B cell (primary cell): ENCODE data around the gene PPP1R26. TPM values are rescaled to one million over a fixed set of nuclear protein-coding genes. Genes with fewer than 3 reads are reported as not detected.

Experiments used
- ATAC-seq: fragments of 200-7000 bp; cut with Tn5 transposase; one replicate; pipeline ENCODE4 v1.10.0; 2021; ENCODE audit warnings: low read depth, mild to moderate bottlenecking, moderate number of reproducible peaks, moderate library complexity
- CTCF ChIA-PET: fragments of 350-600 bp; sonication (Branson Sonifier 250); formaldehyde crosslinking; loops from one replicate; lab custom pipeline; 2021; ENCODE audit warnings: antibody characterized with exemption, inconsistent platforms; lab: Charles Lee
- POLR2A ChIA-PET: fragments of 350-600 bp; sonication (Branson Sonifier 250); formaldehyde crosslinking; loops from one replicate; lab custom pipeline; 2021; ENCODE audit warnings: antibody characterized with exemption; lab: Charles Lee
- DNase-seq: peaks from one replicate; pipeline ENCODE4 v3.0.0; 2013
- H2AFZ ChIP-seq: 2 replicates; pipeline ENCODE4 v1.6.1; 2012; ENCODE audit warnings: mild to moderate bottlenecking, low read depth, low read length; ENCODE audit not compliant: insufficient read depth, poor library complexity, severe bottlenecking
- H3K27ac ChIP-seq, 2 donors: 1 replicate in 1 of 2; 2 replicates in 1 of 2; pipeline ENCODE4 v1.5.1; 2012 to 2013; ENCODE audit warnings: low read length in 2 of 2, mild to moderate bottlenecking in 2 of 2, moderate library complexity in 1 of 2
- H3K27me3 ChIP-seq, 4 experiments: fragments of 200-600 bp in 1 of 4; sonication (generic) in 1 of 4; replicated peaks in 1 of 4; 1 replicate in 2 of 4; 2 replicates in 2 of 4; pipeline versions ENCODE4 v1.6.1 to v1.7.0; 2013 to 2016; ENCODE audit warnings: low read length in 3 of 4, mild to moderate bottlenecking in 2 of 4, mixed read lengths in 1 of 4, moderate library complexity in 1 of 4; ENCODE audit not compliant: insufficient read depth in 4 of 4, control insufficient read depth in 3 of 4; ENCODE audit errors: control extremely low read depth in 1 of 4
- H3K36me3 ChIP-seq, 2 experiments: replicated peaks in 1 of 2; 1 replicate in 1 of 2; 2 replicates in 1 of 2; pipeline versions ENCODE4 v1.6.1 to v1.7.1; 2013; ENCODE audit warnings: low read length in 1 of 2; ENCODE audit not compliant: insufficient read depth in 2 of 2, control insufficient read depth in 1 of 2; ENCODE audit errors: control extremely low read depth in 1 of 2, extremely low read depth in 1 of 2
- H3K4me1 ChIP-seq, 2 donors: fragments of 200-600 bp in 1 of 2; sonication (generic) in 1 of 2; 1 replicate in 1 of 2; 2 replicates in 1 of 2; pipeline versions ENCODE4 v1.5.1 to v1.6.1; 2013 to 2017; ENCODE audit warnings: low read length in 2 of 2; ENCODE audit not compliant: control insufficient read depth in 2 of 2, insufficient read depth in 2 of 2
- H3K4me2 ChIP-seq: replicated peaks from 2 replicates; pipeline ENCODE3; 2012; ENCODE audit warnings: mild to moderate bottlenecking, low read depth, low read length; ENCODE audit not compliant: poor library complexity, severe bottlenecking
- H3K4me3 ChIP-seq, 5 experiments: fragments of 200-600 bp in 1 of 5; sonication (generic) in 1 of 5; 1 replicate in 3 of 5; 2 replicates in 2 of 5; pipeline versions ENCODE4 v1.5.1 to v1.7.0; 2011 to 2016; ENCODE audit warnings: low read length in 4 of 5, mild to moderate bottlenecking in 4 of 5, low read depth in 2 of 5, control low read depth in 1 of 5, moderate library complexity in 1 of 5; ENCODE audit not compliant: insufficient read depth in 1 of 5; ENCODE audit errors: control extremely low read depth in 1 of 5, extremely low read depth in 1 of 5
- H3K79me2 ChIP-seq: fragments of 200-600 bp; sonication (generic); one replicate; pipeline ENCODE4 v1.6.0; 2016; ENCODE audit warnings: low read length; ENCODE audit not compliant: control insufficient read depth, insufficient read depth
- H3K9ac ChIP-seq: fragments of 200-600 bp; sonication (generic); 2 replicates; pipeline ENCODE4 v1.6.1; 2017; ENCODE audit warnings: mild to moderate bottlenecking, low read length, moderate library complexity
- H3K9me3 ChIP-seq, 3 donors: one replicate each; pipeline versions ENCODE4 v1.6.1 to v1.7.1; 2013; ENCODE audit warnings: low read length in 2 of 3; ENCODE audit not compliant: control insufficient read depth in 2 of 3, insufficient read depth in 1 of 3; ENCODE audit errors: control extremely low read depth in 1 of 3
- H4K20me1 ChIP-seq: 2 replicates; pipeline ENCODE4 v1.6.0; 2012; ENCODE audit warnings: mild to moderate bottlenecking, low read length; ENCODE audit not compliant: insufficient read depth, control insufficient read depth, poor library complexity, severe bottlenecking
- H3K27ac Mint-ChIP-seq: one replicate; pipeline ENCODE4 v1.8.0; 2021; ENCODE audit warnings: mixed read lengths
- H3K27me3 Mint-ChIP-seq: one replicate; pipeline ENCODE4 v1.8.0; 2021; ENCODE audit warnings: mixed read lengths
- H3K4me1 Mint-ChIP-seq: one replicate; pipeline ENCODE4 v1.8.0; 2021; ENCODE audit warnings: mixed read lengths
- H3K4me3 Mint-ChIP-seq: one replicate; pipeline ENCODE4 v1.8.0; 2021; ENCODE audit warnings: mixed read lengths
- H3K9me3 Mint-ChIP-seq: one replicate; pipeline ENCODE4 v1.8.0; 2022; ENCODE audit warnings: mixed read lengths; ENCODE audit not compliant: insufficient read depth
- CTCF ChIP-seq: fragments of 200-600 bp; IDR thresholded peaks from one replicate; pipeline ENCODE4 v1.8.0; 2022; ENCODE audit warnings: antibody characterized with exemption, mild to moderate bottlenecking
- EZH2 ChIP-seq: IDR thresholded peaks from 2 replicates; pipeline ENCODE4 v1.6.1; 2012; ENCODE audit warnings: borderline replicate concordance, low read depth, mild to moderate bottlenecking, moderate library complexity, low read length; ENCODE audit not compliant: insufficient read depth, poor library complexity, severe bottlenecking
- WGBS: methylation state at CpG from one replicate; pipeline ENCODE4 v1.1.5; 2013; ENCODE audit warnings: missing lambda C conversion rate; ENCODE audit not compliant: insufficient coverage; 5-methylcytosine and 5-hydroxymethylcytosine counted together
- intact Hi-C: fragments of 100-400 bp; cut with micrococcal nuclease; formaldehyde crosslinking; loops from one replicate; pipeline ENCODE4 v1.10.0; 2022
- polyA plus RNA-seq: library from polyadenylated mRNA; depleted of rRNA; stranded (reverse); fragments of >200 nt; gene quantifications from 2 replicates; pipeline ENCODE4 v1.2.3, GENCODE V29; 2012
- total RNA-seq, 2 donors: library from RNA; stranded (reverse); fragments of 120-200 nt in 1 of 2; gene quantifications; 1 replicate in 1 of 2; 2 replicates in 1 of 2; pipeline versions ENCODE4 v1.2.3 to v1.2.4, GENCODE V29; 2013 to 2022

PPP1R26 gene
- total and polyA plus RNA-seq, 2 donors (not counting 1 experiment from before 2014, with no cell fraction given), result 1.9 to 7.8 TPM

DNA sequence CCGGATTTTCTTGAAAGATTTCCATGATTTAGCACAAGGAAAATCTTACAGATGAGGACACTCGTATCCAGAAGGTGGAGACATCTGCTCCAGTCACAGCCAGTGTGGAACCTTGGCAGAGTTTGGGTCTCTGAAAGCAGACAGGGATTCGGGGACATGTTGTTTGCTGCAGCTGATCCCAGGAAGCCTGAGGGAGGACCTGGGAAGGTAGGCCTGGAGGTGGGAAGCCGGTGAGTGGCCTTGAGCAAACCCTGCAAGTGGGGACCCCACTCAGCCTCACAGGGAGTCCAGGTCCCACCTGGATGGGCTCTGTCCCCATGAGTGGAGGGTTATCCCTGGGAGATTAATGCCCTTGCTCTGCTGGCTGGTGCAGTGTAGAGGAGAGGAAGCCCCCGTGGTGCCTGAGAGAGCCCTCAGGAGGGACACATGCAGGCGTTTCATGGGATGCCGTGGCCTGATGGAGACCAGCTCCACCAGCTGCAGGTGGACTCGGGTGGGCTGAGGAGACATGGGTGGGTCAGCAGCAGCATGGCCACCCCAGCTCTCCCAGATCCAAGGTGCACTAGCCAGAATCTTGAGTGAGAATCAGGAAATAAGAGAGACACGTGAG, 28.7 kb downstream of the PPP1R26 start:
- Histone ChIP-seq H3K27ac (no peak overlapping the region), H3K79me2 (peaks cover 4% of the 10 kb centered on the region), H3K9me3 (peaks cover 0 to 13% (median 8%) of the 10 kb centered on the region in 3 donors), H2AFZ (no peak overlapping the region), H3K4me1 (no peaks in the 10 kb centered on the region), H3K27me3 (no peaks in the 10 kb centered on the region), H3K36me3 (peaks cover 0 to 17% of the 10 kb centered on the region in 2 experiments), H3K4me2 (no peak overlapping the region), H4K20me1 (peaks cover 17% of the 10 kb centered on the region), H3K4me3 (no peak overlapping the region), H3K9ac (no peak overlapping the region)
- CTCF ChIA-PET, result no interaction called here
- Mint-ChIP-seq H3K27me3 (no peaks in the 10 kb centered on the region), H3K9me3 (peaks cover 9% of the 10 kb centered on the region), H3K4me1 (peaks cover 6% of the 10 kb centered on the region), H3K4me3 (no peak overlapping the region), H3K27ac (no peak overlapping the region)
- TF ChIP-seq CTCF, result no peak
- no peak for TF ChIP-seq EZH2
- WGBS, result 92% methylated on average over 9 of the region's 9 CpGs
- POLR2A ChIA-PET, result no interaction called here
- no peak for ATAC-seq
- intact Hi-C loops, result no loop called here
- no peak for DNase-seq

- Histone ChIP-seq H3K9ac (no peak overlapping the region), H3K4me3 (no peak overlapping the region), H3K27me3 (no peaks in the 10 kb centered on the region), H3K9me3 (peaks cover 0 to 13% (median 8%) of the 10 kb centered on the region in 3 donors), H3K4me1 (no peaks in the 10 kb centered on the region), H3K36me3 (peaks cover 0 to 6% of the 10 kb centered on the region in 2 experiments), H3K27ac (no peak overlapping the region), H4K20me1 (peaks cover 14% of the 10 kb centered on the region), H3K4me2 (no peak overlapping the region), H3K79me2 (peaks cover 4% of the 10 kb centered on the region), H2AFZ (no peak overlapping the region)
- intact Hi-C loops, result no loop called here
- POLR2A ChIA-PET, result no interaction called here
- WGBS, result no CpG with 5 or more reads among the region's 2 CpGs
- Mint-ChIP-seq H3K4me1 (peaks cover 3% of the 10 kb centered on the region), H3K27ac (no peak overlapping the region), H3K27me3 (no peaks in the 10 kb centered on the region), H3K4me3 (no peak overlapping the region), H3K9me3 (peaks cover 9% of the 10 kb centered on the region)
- ATAC-seq (no peak), DNase-seq (no peak)
- TF ChIP-seq EZH2 (no peak), CTCF (no peak)
- CTCF ChIA-PET, result no interaction called here
These were observed 29.9 kb downstream of the PPP1R26 start for GRCh38 chr9:135509458-135509857.
